GM18520 (cell line): Measurements from ENCODE around the gene PNMA5.
A peak's percentile ranks its signal among the peaks of the same experiment; 100 is the strongest.
"Not testable (repeated sequence)": the region's sequence is repeated elsewhere in the genome, so short reads cannot be mapped to it uniquely, and the experiment has no call there.

Experiments used
- ATAC-seq: cut with Tn5 transposase; IDR thresholded peaks from one replicate; pipeline ENCODE4 v1.9.1; 2021; ENCODE audit not compliant: unreplicated experiment

PNMA5 gene

DNA sequence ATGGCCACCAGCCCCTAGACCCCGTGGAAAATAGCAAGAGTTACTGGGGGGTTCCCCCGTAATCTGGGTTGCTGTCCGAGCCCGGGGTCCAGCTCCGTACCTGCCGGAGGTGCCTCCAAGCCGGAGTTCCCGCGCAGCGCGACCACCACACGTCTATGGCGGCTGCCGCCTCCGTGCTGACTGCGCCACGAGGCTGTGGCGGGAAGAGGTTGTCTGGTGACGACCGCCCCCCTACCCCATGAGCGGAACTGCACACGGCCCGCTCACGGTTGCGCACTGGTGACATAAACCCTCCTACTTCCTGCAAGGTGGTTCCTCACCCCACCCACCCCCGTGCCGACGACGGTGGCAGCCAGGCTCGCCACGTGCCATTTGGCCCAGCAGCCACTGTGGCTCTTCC lies at the start of gene PNMA5:
PNMA5 (minus strand) TSS at position 184 of the 400 bp plus-strand sequence. CDS start 2,518 bp downstream, outside the sequence.
- no peak for ATAC-seq

DNA sequence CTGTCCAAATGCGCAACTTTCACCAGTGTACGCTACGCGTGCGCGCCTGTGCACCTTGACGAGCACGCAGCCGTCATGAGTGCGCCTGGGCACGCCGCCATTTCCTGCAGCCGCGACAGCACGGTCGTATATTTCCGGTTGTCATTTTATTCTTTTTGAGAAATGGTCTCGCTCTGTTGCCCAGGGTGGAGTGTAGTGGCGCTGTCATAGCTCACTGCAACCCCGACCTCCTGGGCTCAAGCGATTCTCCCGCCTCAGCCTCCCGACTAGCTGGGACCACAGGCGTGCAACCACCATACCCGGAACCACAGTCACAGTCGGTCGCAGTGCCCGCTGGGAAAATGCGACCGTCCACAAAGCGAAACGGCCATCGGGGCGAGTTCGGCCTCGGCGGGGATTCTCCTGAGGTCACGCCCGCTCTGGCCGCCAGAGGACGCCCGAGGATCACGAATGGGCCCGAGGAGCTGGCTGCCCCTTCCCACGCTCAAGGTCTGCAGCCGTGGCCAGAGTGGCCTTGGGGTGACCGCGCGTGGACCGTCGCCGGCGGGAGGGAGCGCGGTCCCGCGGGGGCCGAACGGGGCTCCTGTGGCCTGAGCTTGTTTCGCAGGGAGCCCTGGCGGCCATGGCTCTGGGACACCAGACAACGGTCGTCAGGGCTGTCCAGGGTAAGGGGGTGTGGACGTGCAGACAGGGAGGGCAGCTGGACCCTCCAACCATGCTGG lies 38.6 kb upstream of the PNMA5 start:
- ATAC-seq = peak; percentile 75

DNA sequence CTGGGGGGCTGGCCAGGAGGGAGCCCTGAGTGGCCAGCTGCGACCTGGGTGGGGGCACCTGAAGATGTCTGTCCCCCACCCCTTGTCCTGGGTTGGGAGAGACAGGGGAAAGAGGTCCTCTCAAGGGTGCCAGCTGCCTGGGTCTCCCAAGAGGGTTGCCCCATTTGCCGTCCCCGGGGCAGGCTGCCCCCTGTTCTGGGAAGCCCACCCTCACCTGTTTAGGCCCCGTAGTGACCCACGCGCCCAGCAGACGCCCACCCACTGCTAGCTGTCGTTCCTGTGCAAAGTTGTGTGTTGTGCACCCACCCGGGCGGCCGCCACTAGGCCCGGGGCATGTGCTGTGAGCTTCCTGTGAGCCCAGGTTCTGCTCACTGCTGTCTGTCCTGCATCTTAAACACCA lies 36.9 kb upstream of the PNMA5 start:
- no peak for ATAC-seq

DNA sequence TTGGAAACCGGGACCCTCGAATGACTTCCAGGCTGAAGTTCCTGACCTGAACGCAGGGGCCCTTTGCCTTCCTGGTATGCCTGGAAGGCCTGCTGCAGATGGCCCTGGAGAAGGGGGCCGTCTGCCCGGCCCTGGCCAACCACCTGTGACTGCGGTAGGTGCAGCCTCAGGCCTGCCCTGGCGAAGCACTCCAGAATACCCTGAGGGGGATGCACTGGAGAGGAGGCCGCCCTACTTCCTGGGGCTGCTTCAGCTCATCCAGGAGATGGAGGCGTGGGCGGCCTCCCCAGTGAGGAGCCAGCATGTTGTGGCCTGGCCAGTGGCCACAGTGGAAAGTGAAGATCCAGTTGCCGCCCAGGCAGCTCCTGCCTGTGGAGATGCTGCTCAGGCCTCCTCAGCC lies 36.0 kb upstream of the PNMA5 start:
- ATAC-seq = no peak

DNA sequence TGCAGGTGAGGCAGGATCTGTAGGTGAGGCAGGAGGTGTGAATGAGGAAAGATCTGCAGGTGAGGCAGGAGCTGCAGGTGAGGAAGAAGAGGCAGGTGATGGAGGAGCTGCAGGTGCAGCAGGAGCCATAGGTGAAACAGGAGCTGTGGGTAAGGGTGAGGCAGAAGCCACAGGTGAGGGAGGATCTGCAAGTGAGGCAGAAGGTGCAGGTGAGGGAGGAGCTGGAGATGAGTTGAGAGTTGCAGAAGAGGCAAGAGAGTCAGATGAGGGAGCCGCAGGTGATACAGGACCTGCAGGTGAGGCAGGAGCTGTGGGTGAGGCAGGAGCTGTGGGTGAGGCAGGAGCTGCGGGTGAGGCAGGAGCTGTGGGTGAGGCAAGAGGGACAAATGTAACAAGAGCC lies 35.2 kb upstream of the PNMA5 start:
- no peak for ATAC-seq

DNA sequence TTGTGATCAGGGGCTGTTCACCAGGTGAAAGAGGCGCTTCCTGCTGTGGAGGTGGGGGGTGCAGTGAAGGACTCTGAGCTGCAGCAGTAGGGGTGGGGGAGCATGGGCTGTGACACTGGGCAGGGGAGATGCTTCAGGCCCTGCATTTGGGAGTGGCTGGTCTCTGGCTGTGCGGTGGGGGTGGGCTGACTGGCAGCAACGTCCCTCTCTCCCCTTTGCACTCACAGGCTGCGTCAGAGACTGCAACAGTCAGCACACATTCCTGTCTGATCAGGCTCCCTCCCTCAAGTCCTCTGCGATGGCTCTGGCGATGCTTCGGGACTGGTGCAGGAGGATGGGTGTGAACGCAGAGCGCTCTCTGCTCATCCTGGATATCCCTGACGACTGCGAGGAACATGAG lies 34.6 kb upstream of the PNMA5 start:
- ATAC-seq = not testable (repeated sequence)

DNA sequence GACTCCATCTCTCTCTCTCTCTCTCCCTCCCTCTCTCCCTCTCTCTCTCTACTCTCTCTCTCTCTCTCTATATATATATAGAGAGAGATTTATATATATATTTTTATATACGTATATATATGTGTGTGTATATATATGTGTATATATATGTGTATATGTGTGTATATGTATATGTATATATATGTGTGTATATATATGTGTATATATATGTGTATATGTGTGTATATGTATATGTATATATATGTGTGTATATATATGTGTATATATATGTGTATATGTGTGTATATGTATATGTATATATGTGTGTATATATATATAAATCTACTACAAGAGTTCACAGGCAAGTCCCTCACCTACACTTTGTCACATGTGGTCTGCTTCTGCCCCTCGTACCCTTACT lies 32.6 kb upstream of the PNMA5 start:
- ATAC-seq = not testable (repeated sequence)

DNA sequence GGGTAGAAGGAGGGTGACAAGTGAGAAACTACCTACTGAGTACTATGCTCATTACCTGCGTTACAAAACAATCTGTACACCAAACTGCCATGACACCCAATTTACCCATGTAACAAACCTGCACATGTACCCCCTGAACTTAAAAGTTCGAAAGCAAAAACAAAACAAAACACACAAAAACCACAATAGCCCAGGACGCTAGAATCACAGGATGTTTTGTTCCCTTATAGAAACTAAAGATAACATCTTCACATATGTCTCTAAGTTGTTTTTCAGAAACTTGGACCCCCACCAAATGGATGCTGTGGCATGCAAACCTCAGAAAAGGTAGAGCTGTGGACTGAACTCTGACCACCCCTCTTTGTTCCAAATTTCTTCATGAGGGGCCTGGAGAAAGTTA lies 25.2 kb upstream of the PNMA5 start:
- ATAC-seq = no peak

DNA sequence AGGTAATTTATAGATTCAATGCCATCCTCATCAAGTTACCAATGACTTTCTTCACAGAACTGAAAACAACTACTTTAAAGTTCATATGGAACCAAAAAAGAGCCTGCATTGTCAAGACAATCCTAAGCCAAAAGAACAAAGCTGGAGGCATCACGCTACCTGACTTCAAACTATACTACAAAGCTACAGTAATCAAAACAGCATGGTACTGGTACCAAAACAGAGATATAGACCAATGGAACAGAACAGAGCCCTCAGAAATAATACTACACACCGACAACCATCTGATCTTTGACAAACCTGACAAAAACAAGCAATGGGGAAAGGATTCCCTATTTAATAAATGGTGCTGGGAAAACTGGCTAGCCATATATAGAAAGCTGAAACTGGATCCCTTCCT lies 23.3 kb upstream of the PNMA5 start:
- not testable (repeated sequence) for ATAC-seq

DNA sequence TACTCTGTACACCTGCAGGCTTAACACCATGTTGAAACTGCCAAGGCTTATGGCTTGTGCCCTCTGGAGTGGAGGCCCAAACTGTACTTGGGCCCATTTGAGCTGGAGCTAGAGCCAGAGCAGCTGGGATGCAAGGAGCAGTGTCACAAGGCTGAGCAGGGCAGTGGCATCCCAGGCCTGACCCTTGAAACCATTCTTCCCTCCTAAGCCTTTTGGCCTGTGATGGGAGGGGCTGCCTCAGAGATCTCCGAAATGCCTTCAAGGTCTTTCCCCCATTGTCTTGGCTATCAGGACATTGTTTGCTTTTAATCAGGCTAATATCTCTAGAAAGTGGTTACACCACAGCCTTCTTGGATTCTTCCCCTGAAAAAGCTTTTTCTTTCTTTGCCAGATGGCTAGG lies 10.9 kb upstream of the PNMA5 start:
- no peak for ATAC-seq

DNA sequence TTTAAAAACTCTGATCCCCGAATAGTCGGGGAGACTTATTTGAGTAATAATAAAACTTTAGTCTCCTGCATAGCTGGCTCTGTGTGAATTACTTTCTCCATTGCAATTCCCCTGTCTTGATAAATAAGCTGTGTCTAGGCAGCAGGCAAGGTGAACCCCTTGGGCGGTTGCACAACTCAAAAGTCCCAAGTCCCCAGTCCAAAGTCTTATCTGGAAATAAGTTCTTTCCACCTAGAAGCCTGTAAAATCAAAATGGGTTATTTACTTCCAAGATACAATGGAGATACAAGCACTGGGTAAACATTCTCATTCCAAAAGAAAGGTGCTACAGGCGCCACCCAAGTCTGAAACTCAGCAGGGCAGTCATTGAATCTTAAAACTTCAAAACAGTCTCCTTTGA lies 10.1 kb upstream of the PNMA5 start:
- ATAC-seq = no peak

DNA sequence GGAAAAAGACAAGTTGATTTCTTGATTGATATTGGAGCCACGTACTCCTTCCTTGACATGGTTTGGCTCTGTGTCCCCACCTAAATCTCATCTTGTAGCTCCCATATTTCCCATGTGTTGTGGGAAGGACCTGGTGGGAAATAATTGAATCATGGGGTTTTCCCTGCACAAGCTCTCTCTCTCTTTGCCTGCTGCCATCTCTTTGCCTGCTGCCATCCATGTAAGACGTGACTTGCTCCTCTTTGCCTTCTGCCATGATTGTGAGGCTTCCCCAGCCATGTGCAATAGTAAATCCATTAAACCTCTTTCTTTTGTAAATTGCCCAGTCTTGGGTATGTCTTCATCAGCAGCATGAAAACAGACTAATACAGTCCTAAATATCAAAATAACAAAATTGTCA lies 8.3 kb upstream of the PNMA5 start:
- ATAC-seq = not testable (repeated sequence)

DNA sequence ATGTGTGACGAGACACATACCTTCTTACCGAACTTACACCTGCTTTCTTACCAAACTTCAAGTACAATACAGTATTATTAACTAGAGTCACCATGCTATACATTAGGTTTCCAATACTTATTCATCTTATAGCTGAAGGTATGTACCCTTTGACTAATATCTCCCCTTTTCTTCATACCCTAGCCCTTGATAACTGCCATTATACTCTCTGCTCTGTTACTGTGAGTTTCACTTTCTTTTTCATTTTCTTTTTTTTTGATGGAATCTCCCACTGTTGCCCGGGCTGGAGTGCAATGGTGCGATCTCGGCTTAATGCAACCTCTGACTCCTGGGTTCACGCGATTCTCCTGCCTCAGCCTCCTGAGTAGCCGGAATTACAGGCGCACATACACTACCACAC lies 3.4 kb upstream of the PNMA5 start:
- ATAC-seq = no peak

DNA sequence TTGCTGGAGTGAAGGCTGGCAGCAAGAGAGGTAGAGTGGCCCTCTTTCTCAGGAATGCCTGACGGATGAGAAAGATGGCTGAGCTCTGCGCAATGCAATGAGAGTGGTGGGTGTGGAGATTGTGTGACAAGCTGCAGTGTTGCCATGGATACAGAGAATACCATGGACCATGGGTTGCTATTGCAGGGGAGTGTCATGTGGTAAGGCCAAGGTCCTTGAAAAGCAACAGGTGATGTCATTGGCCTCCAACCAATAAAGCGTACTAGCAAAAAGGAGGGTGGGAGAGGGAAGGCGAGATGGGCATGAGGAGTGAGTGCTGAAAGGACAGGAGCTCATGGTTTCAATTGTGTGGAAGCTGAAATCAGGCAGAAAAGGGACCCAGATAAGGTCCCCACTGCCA lies 1.8 kb downstream of the PNMA5 start:
- no peak for ATAC-seq

DNA sequence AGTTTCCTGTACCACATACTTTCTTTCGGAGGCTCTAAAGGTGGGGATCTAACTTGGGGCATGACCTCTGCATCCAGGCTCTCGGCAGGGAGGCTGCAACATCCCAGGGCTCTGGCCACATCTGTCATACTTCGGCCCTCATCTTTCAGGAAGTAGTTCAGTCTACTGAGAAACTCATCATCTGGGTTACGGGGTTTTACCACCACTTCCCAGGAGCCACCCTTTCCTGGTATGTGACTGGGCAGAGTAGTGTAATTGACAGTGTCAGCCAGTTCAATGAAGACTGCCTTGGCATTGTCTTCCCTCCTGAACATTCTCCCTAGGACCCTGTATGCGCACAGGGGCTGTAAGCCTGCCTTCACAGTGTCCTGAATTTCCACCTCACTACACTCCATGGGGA lies 2.8 kb downstream of the PNMA5 start:
- no peak for ATAC-seq

DNA sequence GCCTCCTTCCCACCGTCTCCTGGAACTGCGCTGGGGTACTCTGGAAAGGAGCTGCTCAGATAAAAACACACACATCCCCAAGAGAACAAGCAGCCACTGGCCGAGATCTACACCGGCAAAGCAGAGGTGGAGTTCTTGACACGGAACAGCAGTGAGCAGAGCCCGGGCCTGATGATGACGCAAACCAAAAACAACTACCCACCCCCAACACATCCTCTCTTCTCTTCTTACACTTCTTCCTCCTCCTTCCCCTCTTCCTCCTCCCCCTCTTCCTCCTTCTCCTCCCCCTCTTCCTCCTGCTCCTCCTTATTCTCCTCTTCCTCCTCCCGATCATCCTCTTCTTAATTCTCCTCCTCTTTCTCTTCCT lies 4.6 kb downstream of the PNMA5 start:
- ATAC-seq = no peak

DNA sequence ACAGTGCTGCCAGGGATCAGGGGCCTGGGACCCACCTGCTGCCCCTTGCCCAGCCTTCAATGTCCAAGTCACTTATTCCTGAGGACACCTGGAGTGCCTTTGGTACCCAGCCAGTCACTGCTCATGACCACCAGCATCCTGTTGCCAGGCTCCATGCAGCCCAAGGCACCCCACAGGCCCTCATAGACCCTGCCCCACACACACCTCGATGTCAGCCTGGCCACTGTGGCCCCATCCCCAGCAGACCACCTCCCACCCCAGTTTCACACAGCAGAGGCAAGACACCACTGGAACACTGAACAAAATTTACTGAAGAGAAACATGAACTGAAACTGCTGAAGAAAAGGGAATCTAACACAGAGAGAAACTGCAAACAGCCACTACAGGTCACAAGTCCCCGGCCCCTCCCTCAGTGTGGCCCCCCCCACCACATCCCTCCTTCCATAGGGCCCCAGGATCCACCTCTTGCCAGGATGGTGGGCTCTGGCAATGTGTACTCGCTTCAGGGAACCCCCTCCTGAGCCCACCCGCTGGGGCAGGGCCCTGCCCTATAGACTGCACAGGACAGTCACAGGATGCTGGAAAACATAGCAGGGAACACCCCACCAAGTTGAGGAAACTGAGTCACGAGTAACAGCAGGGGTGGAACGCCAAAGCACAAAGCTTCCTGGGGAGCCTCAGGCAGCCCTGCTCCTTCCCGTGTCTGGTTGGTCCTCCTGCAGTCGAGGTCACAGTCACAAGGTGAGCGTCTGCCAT lies 5.2 kb downstream of the PNMA5 start:
- ATAC-seq = no peak

DNA sequence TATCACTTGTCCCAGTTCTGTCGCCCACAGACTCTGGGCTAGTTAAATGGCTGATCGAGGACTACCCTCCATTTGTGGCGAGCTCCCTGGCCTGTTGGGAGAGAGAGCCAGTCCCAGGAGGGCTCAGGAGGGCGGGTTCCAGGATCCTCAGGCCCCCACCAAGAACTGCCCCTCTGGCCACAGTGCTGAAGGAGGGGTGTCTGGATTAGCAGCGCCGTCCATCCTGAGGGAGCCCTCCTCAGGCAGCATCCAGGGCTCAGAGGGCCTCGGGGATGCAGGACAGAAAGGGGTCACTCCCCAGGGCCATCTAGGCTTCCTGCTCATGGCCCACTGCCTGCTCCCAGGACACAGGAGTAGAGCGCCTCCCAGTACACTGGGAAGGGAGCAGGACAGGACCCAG lies 6.1 kb downstream of the PNMA5 start:
- ATAC-seq = no peak

DNA sequence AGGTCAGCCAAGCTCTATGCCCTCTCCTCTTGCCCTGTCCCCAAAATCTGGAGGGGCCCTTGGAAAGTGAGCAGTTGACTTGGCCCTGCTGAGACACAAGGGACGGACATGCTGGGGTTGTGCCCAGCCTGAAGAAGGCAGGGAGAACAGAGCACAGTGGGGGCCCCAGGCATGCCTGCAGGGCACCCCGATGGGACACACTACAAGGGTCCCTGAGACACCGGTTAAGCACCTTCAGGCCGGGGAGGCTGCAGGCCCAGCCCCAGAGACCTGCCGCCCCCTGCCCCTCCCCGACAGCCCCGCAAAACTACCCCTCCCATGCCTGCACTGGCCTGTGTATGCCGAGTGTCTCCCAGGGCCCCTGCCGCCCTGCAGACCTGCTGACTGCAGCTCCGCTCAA lies 6.8 kb downstream of the PNMA5 start:
- not testable (repeated sequence) for ATAC-seq

DNA sequence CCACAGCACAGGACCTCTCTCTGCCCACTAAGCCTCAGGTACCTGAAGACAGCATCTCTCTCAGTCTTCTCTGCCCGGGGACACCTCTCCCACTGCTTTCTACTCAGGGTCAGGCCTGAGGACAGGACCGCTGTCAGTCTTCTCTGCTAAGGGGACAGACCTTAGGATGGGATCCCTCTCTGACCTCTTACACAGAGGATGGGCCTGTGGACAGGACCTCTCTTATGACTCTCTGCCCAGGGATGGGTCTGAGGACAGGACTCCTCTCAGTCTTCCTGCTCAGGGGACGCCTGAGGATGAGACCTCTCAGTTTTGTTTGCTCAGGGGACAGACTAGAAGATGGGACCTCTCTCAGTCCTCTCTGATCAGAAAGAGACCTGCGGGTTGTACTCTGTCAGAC lies 8.5 kb downstream of the PNMA5 start:
- ATAC-seq = not testable (repeated sequence)

DNA sequence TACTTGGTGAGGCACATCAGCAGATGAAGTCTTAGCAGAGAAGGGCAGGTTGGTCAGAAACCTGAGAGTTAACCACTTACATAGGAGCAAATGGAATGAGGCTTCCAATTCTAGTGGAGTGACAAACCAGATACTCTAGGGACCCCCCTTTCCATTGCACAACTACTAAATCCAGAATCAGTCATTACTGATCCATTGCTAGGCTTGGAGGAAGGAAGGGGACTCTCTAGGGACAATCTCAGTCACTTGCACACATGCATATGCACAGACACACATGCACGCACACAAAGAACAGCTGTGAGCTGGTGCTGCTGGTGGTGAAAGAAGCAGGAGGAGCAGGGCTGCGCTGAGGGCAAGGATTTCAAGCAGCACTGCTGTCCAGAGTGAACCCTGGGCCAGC lies 25.7 kb downstream of the PNMA5 start:
- ATAC-seq = no peak

DNA sequence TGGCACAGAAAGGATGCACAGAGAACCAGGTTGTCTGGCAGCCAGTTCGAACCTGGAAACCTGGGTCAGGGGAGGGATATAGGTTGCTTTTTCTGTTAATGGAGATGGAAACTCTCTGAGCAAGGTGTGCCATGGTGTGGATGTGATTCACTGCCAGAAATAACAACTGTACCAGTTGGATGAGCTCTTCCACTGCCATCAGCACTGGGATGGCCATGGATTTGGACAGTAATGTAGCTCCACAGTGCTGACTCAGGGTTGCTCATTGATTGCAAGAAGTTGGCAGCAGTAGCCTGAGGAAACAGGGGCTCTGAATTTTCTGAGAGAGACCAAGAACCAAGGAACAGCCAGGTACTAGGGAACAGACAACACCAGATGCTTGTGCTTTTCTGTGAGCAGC lies 33.8 kb downstream of the PNMA5 start:
- no peak for ATAC-seq

DNA sequence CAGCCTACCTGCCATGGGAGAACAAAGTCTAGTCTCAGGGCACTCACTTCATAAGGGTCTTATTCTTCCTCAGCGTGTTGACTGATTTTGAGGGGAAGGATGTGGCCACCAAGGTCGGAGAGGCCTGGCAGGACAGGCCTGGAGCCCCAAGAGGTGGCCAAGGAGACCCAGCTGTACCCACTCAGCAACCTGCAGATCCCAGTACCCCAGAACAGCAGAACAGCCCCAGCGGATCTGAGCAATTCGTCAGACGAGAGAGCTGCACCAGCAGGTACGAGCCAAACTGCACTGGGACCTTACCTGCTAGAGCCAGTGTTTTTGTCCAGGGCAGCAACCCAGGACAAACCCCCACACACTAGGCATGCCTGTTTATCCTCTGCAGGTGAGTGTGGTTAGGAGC lies 34.3 kb downstream of the PNMA5 start:
- no peak for ATAC-seq
